ENCODE measurements around the gene VPS26B.

VPS26B gene

DNA sequence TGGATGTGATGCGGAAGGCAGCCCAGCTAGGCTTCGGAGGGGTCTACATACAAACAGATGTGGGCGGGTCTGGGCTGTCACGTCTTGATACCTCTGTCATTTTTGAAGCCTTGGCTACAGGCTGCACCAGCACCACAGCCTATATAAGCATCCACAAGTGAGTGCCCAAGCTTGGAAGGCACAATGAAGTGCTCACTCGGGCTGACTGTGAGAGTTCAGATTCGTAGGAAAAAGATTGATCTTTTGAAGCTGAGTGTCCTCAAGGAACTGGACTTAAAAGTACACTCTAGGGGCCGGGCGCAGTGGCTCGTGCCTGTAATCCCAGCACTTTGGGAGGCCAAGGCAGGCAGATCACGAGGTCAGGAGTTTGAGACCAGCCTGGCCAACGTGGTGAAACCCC, 32.6 kb downstream of the VPS26B start:
- DNase-seq (ENCODE audit: low spot score) = no peak

GRCh38 chr11:134258577-134258976, 34.1 kb downstream of the VPS26B start:
- DNase-seq (ENCODE audit: low spot score) = no peak

DNA sequence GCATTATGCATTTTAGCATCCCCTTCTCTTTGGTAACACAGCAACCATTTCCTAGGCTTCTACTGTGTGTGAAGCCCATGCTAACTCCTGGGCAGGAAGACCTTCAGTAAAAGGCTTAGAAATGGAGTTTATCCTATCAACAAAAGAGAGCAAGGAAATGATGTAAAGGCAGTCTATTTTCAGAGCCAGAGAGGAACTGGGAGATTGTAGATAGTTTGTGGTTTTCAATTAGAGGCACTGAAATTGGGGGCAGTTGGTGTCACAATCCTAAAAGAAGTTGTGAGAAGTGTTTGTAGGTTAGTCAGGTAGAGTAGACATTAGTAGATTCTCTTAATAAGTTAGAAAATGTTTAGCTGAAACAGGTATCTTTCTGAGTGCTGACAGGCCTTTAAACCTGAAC, 36.0 kb downstream of the VPS26B start:
- no peak for DNase-seq (ENCODE audit: low spot score)

GRCh38 chr11:134260983-134261382, 36.5 kb downstream of the VPS26B start:
- no peak for DNase-seq (ENCODE audit: low spot score)

GRCh38 chr11:134261626-134262488, 37.4 kb downstream of the VPS26B start:
- DNase-seq (ENCODE audit: low spot score) = peak; percentile 22

GRCh38 chr11:134264966-134265764, 40.7 kb downstream of the VPS26B start:
- no peak for DNase-seq (ENCODE audit: low spot score)

GRCh38 chr11:134266440-134266839, 42.0 kb downstream of the VPS26B start:
- DNase-seq (ENCODE audit: low spot score) = no peak

GRCh38 chr11:134266841-134267251, 42.4 kb downstream of the VPS26B start:
- DNase-seq (ENCODE audit: low spot score) = peak; percentile 29

- DNase-seq (ENCODE audit: low spot score) = no peak
Observed at GRCh38 chr11:134267461-134267860, 43.0 kb downstream of the VPS26B start.

DNA sequence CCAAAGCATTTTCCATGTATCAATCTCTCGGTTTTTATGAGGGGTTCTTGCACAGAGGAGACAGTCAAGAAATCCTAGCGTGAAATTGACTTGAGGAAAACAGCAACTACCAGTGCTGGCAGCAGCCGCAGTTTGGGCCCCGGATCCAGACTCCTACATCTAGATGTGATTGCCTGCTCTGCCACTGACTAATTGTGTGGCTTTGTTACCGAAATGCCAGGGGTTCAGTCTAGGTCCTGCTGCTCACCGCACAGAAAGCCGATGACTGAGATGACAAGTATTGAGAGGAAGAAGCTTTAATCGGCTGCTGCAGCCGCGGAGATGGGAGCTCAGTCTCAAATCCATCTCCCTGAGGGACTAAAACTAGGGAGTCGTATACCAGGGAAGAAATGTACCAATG, 43.5 kb downstream of the VPS26B start:
- DNase-seq (ENCODE audit: low spot score) = no peak

- no peak for DNase-seq (ENCODE audit: low spot score)
Observed at GRCh38 chr11:134270250-134270714, 45.8 kb downstream of the VPS26B start.

- no peak for DNase-seq (ENCODE audit: low spot score)
Observed at GRCh38 chr11:134271978-134272377, 47.5 kb downstream of the VPS26B start.

GRCh38 chr11:134272381-134273316, 48.2 kb downstream of the VPS26B start:
- DNase-seq (ENCODE audit: low spot score) = no peak

DNA sequence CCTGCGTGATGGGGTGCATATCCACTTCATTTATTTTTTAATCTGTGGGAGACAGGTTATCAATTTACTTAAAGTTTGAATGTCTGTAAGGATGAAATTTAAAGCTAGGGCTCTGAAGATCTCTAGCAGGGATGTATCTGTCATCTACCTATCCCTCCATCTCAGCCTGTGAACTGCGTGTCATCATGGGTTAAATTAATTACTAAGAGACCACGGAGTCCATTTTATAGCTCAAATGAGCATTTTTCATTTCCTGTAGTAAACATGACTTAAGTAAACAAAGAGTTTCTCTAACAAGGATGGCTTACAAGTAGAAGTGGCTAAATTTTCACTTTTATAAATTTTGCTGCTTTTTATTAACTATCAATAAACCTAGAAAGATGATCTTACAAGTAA, 48.8 kb downstream of the VPS26B start:
- DNase-seq (ENCODE audit: low spot score) = no peak

DNA sequence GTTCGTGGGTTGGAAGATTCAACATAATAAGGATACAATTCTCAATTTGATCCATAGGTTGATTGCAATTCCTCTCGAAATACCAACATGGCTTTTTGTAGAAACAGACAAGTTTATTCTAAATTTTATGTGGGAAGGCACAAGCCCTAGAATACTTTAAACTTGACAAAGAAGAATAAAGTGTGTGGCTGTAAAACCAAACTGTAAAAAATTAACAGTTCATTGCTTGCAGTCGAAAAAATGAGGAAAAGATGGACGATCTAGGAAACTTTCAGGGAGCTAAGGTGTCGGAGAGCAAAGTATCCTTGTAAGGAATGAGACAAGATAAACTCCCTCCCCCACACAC, 50.7 kb downstream of the VPS26B start:
- DNase-seq (ENCODE audit: low spot score) = no peak

GRCh38 chr11:134275534-134276395, 51.3 kb downstream of the VPS26B start, which contains the start of gene GLB1L3:
Gene GLB1L3, plus strand, starts transcription at chr11:134276379. Its CDS starts 362 bp downstream, at chr11:134276741.
- no peak for DNase-seq (ENCODE audit: low spot score)

DNA sequence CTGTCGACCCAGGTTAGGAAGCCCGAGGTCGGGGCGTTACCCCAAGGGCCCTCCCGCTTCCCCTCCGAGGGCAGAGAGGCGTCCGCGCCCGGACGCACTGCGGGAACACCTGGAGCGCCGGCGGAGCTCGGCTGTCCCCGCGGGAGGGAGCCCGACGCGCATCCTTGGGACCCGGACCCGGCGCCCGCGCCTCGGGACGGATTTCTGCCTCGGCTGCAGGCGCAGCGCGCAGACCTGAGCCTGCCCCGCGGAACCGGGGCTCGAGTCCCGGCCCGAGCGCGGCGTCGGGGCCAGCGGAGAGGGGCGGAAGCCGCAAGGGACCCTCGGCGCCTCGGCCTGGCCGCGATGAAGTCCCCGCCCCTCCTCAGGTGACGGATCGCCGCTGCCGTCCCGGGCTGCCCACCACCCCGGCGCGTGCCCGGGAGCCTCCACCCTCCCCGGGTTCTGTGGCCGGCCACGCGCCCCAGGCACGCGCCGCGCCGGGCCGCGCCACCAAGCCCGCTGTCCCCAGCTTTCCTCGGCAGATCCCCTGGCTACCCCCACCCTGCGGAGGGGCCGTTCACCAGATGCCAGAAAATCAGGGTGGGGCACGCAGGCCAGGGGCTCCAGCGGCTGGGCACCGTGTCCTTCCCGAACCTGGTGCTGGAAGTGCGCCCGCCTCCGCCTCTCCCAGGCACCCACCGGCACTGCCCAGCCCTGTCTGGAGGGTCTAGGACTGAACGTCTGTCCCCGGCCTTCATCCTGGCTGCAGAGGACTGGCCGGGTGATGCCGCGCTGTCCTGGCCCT, 52.1 kb downstream of the VPS26B start:
- no peak for DNase-seq (ENCODE audit: low spot score)

DNA sequence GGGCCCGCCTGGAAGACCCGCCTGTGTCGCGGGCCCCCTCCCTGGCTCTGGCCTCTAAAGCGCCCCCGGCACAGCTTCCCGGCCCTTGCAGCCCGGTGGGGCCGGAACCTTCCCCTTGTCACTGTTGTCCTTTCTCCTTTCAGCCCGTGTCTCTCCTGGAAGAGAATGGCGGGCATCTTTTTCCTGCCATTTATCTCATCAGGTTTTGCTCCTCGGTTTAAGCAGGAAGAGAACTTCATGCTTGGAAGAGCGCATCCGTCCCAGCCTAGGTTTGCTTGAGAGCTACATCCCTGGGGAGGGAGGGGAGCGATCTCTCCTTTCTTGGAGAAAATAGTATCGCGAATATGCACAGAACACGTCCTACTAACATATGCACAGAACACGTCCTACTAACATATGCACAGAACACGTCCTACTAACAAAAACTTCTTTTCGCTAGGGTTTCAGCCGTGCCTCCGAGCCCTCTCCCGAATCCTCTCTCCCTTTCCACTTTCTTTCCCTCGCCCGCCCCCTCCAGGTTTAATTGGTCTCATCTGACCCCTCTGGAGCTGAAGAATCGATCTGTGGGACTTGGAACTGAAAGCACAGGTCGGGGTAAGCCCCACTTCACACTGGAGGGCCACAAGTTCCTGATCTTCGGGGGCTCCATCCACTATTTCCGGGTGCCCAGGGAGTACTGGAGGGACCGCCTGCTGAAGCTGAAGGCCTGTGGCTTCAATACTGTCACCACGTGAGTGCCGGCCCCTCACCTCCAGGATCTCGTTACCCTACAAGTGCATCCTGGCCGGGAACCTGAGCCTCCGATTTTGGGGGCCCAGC, 52.9 kb downstream of the VPS26B start:
- no peak for DNase-seq (ENCODE audit: low spot score)

- DNase-seq (ENCODE audit: low spot score) = no peak
Observed at GRCh38 chr11:134278356-134278755, 53.9 kb downstream of the VPS26B start.

Data from COLO829 (cell line).